Ovary (tissue), 3 donors: ENCODE measurements around the gene CIART.

Experiments
- EP300 ChIP-seq: sonication (generic); formaldehyde crosslinking; IDR thresholded peaks from one replicate; pipeline ENCODE4 v1.6.1; 2017; ENCODE audit warnings: antibody characterized with exemption
- POLR2A ChIP-seq: fragments of 450-650 bp; IDR thresholded peaks from one replicate; pipeline ENCODE4 v1.6.1; 2017; ENCODE audit warnings: antibody characterized with exemption, mild to moderate bottlenecking, moderate library complexity
- TF ChIP-seq, protein P1 (sequence below), 3 donors: fragments of 450-650 bp in 2 of 3; fragments of 200-600 bp in 1 of 3; IDR thresholded peaks; one replicate each; pipeline versions ENCODE4 v1.5.1 to v1.8.0; 2016 to 2022; ENCODE audit warnings: antibody characterized with exemption in 3 of 3, mild to moderate bottlenecking in 1 of 3
- donor health status: DM: no; HTN: no; CAD: no.

DNA sequence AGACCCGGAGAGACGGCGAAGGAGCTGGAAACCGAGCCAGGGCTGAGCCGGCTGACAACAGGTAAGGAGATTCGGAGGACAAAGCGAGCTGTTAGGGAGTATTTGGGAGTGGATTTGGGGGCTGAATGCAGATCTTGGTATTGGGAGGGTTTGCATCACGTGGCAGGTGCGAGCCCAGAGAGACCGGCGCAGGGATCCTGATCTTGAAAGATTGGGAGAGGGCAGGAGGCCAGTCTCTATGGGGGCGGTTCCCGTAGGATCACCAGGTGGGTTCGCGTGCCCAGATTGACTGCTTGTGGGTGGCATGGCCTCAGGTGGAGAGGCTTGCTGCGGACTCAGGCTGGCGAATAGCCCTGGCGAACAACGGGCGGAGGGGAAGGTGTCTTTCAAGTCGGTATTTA is 204 bp downstream of the CIART start:
- no peak for TF ChIP-seq POLR2A
- no peak for TF ChIP-seq EP300
- TF ChIP-seq, protein P1, sequence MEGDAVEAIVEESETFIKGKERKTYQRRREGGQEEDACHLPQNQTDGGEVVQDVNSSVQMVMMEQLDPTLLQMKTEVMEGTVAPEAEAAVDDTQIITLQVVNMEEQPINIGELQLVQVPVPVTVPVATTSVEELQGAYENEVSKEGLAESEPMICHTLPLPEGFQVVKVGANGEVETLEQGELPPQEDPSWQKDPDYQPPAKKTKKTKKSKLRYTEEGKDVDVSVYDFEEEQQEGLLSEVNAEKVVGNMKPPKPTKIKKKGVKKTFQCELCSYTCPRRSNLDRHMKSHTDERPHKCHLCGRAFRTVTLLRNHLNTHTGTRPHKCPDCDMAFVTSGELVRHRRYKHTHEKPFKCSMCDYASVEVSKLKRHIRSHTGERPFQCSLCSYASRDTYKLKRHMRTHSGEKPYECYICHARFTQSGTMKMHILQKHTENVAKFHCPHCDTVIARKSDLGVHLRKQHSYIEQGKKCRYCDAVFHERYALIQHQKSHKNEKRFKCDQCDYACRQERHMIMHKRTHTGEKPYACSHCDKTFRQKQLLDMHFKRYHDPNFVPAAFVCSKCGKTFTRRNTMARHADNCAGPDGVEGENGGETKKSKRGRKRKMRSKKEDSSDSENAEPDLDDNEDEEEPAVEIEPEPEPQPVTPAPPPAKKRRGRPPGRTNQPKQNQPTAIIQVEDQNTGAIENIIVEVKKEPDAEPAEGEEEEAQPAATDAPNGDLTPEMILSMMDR (IDR thresholded peaks at IDR 0.05) = no peak
